HT-29 (cell line): ENCODE results near the gene POLD3. TPM values are rescaled to one million over a fixed set of nuclear protein-coding genes. Genes with fewer than 3 reads are reported as not detected.

Experiments used
- DNase-seq: peaks from one replicate; pipeline ENCODE4 v3.0.0-alpha.2; 2015; ENCODE audit warnings: low spot score
- small RNA-seq: library from RNA; depleted of rRNA; stranded (forward); fragments of <200 nt; gene quantifications from one replicate; pipeline ENCODE3, GENCODE V24; 2014
- total RNA-seq: library from RNA; depleted of rRNA; stranded (reverse); fragments of >200 nt; shearing (Covaris generic); gene quantifications from 2 replicates; pipeline ENCODE4 v1.2.3, GENCODE V29; 2014; rRNA removed

Gene POLD3
- total RNA-seq, 1 experiment from 2014 or later = 18.4 TPM

DNA sequence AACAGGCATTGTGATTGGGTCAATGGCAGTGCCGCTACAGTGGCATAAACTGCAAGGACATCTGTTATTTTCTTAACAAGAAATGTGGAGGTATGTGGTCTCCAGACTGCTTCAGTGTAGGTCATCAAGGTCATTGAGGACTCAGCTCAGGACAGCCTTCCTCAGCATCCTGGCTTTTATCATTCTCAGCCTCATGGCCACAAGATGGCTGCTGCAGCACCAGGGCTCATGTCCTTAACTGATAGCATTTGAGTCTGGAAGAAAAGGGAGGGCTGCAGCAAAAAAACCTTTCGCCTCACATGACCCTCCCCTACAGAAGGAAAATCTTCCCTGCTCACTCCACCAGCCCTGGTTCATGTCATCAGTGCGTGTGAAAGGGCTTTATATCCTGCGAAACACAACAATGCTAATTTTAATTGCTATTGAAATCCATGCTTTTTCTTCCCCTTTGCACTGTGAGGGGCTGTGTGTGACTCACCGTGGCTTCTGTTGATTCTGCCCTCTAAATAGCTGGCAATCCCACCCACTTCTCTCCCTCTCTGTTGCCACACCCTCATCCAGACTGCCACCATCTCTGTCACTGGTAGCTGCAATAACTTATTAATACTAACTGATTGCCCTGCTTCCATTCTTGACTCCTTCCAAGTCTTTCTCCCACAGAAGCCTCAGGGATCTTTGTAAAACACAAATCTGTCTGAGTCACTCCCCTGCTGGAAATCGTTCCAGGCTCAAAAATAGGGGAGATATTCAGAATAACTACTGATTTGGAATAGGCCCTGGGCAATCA lies 95.0 kb downstream of the POLD3 start:
- DNase-seq = no peak

DNA sequence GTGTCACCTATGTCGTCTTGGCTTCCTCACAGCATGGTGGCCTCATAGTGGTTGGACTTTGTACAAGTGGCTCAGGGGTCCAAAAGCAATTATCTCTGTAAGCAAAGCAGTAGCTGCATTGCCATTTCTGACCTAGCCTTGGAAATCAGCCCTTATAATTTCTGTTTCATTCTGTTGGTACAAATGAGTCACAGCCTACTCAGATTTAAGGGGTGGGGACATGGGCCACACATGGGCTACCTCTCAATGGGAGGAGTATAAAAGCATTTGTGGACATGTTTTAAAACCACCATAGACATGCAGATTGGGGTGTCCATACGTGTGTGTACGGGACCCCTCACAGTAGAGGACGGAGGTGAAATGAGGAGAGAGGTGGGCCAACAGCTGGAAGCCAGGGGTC lies 97.3 kb downstream of the POLD3 start:
- DNase-seq = no peak

DNA sequence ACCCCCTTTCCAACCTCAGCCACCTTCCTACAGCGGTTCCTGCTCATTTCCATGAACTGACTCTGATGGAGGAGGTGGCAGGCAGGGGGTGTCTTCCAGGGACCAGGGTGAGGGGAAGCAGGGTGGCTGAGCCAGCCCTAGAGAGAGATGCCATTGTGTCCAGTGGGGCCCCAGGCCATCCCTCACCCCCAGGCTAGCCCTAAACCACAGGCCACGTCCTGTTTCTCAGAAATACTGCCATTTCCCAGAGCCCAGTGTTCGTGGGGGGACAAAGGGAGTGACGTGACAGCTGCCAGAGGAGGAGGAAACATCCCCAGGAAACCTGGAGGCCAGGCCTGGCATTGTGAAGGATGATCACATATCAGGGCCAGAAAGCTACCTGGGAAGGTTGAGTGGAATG lies 99.4 kb downstream of the POLD3 start:
- no peak for DNase-seq

Small RNA genes within 50 kb of the gene (small RNA-seq; reads per million reads assigned to genes)
- gene RANP3 (not detected), gene RN7SKP297 (not detected)

Other genes with a start within 250 kb of the POLD3 start
- gene PGM2L1, start 194.1 kb upstream of the POLD3 start, total RNA-seq = 0.79 and 1.3 TPM in 2 replicates
- 59.1 and 79.2 TPM in 2 replicates for gene KCNE3, start 125.0 kb upstream of the POLD3 start, total RNA-seq
- 27.2 and 29.1 TPM in 2 replicates for gene LIPT2, start 98.9 kb upstream of the POLD3 start, total RNA-seq
- gene CHRDL2, start 138.8 kb downstream of the POLD3 start, total RNA-seq = not detected in 2 replicates
- 8.1 and 8.2 TPM in 2 replicates for gene RNF169, start 156.3 kb downstream of the POLD3 start, total RNA-seq